GM12878 (cell line): Measurements from ENCODE around the gene PPP2R2D.
"Not testable (repeated sequence)": the region's sequence is repeated elsewhere in the genome, so short reads cannot be mapped to it uniquely, and the experiment has no call there.

Source experiments
- BCL11A ChIP-seq: IDR thresholded peaks from 2 replicates; pipeline ENCODE4 v1.6.1; 2011; ENCODE audit warnings: low read depth, low read length
- BHLHE40 ChIP-seq, 2 experiments: fragments of 450-650 bp in 1 of 2; IDR thresholded peaks; 2 replicates each; pipeline ENCODE4 v1.6.1; 2011 to 2017; ENCODE audit warnings: low read depth in 2 of 2, borderline replicate concordance in 1 of 2, improper control_type of control experiment in 1 of 2, low read length in 1 of 2, mild to moderate bottlenecking in 1 of 2
- EP300 ChIP-seq, 2 experiments: fragments of 150-350 bp in 1 of 2; IDR thresholded peaks; 2 replicates each; pipeline ENCODE4 v1.6.1; 2011 to 2012; ENCODE audit warnings: low read depth in 2 of 2, low read length in 2 of 2, borderline replicate concordance in 1 of 2, improper control_type of control experiment in 1 of 2, inconsistent platforms in 1 of 2; ENCODE audit not compliant: control insufficient read depth in 1 of 2
- GABPA ChIP-seq: IDR thresholded peaks from 2 replicates; pipeline ENCODE4 v1.6.1; 2014; ENCODE audit warnings: antibody characterized with exemption, low read depth, mild to moderate bottlenecking, inconsistent platforms
- GATAD2B ChIP-seq: fragments of 450-650 bp; conservative IDR thresholded peaks from 2 replicates; pipeline ENCODE4 v1.6.1; 2017; ENCODE audit warnings: low read depth, mild to moderate bottlenecking, moderate library complexity
- MEF2B ChIP-seq: fragments of 450-650 bp; IDR thresholded peaks from 2 replicates; pipeline ENCODE4 v1.6.1; 2018; ENCODE audit warnings: mild to moderate bottlenecking, moderate library complexity; ENCODE audit not compliant: partially characterized antibody, poor library complexity, severe bottlenecking
- POLR2AphosphoS5 ChIP-seq: IDR thresholded peaks from 2 replicates; pipeline ENCODE4 v1.6.1; 2011; ENCODE audit warnings: mild to moderate bottlenecking, low read length, inconsistent platforms
- SIN3A ChIP-seq: IDR thresholded peaks from 2 replicates; pipeline ENCODE4 v1.6.1; 2012; ENCODE audit warnings: low read depth, low read length, improper control_type of control experiment
- YBX1 ChIP-seq: fragments of 450-650 bp; IDR thresholded peaks from 2 replicates; pipeline ENCODE4 v1.6.1; 2016; ENCODE audit warnings: antibody characterized with exemption
- ZBTB40 ChIP-seq: fragments of 450-650 bp; IDR thresholded peaks from 2 replicates; pipeline ENCODE4 v1.6.1; 2016; ENCODE audit warnings: mild to moderate bottlenecking, moderate library complexity, borderline replicate concordance
- ZNF24 ChIP-seq: fragments of 450-650 bp; IDR thresholded peaks from 2 replicates; pipeline ENCODE4 v1.6.1; 2017; ENCODE audit warnings: antibody characterized with exemption, mild to moderate bottlenecking
- TF ChIP-seq, protein P1 (sequence below): IDR thresholded peaks from 2 replicates; pipeline ENCODE4 v1.6.1; 2012; ENCODE audit warnings: mild to moderate bottlenecking, low read depth, low read length
- TF ChIP-seq, protein P2 (sequence below), 3 experiments: IDR thresholded peaks in 2 of 3; conservative IDR thresholded peaks in 1 of 3; 2 replicates each; pipeline ENCODE4 v1.5.1; 2011; ENCODE audit warnings: low read depth in 3 of 3, low read length in 3 of 3, mild to moderate bottlenecking in 3 of 3, control low read depth in 2 of 3, moderate library complexity in 2 of 3, inconsistent platforms in 1 of 3, mixed read lengths in 1 of 3; ENCODE audit not compliant: control insufficient read depth in 2 of 3, insufficient read depth in 1 of 3; ENCODE audit errors: extremely low read depth in 1 of 3
- TF ChIP-seq, protein P3 (sequence below): IDR thresholded peaks from 2 replicates; pipeline ENCODE4 v1.6.1; 2012; ENCODE audit warnings: low read depth, low read length, improper control_type of control experiment

- TF ChIP-seq, protein P1, sequence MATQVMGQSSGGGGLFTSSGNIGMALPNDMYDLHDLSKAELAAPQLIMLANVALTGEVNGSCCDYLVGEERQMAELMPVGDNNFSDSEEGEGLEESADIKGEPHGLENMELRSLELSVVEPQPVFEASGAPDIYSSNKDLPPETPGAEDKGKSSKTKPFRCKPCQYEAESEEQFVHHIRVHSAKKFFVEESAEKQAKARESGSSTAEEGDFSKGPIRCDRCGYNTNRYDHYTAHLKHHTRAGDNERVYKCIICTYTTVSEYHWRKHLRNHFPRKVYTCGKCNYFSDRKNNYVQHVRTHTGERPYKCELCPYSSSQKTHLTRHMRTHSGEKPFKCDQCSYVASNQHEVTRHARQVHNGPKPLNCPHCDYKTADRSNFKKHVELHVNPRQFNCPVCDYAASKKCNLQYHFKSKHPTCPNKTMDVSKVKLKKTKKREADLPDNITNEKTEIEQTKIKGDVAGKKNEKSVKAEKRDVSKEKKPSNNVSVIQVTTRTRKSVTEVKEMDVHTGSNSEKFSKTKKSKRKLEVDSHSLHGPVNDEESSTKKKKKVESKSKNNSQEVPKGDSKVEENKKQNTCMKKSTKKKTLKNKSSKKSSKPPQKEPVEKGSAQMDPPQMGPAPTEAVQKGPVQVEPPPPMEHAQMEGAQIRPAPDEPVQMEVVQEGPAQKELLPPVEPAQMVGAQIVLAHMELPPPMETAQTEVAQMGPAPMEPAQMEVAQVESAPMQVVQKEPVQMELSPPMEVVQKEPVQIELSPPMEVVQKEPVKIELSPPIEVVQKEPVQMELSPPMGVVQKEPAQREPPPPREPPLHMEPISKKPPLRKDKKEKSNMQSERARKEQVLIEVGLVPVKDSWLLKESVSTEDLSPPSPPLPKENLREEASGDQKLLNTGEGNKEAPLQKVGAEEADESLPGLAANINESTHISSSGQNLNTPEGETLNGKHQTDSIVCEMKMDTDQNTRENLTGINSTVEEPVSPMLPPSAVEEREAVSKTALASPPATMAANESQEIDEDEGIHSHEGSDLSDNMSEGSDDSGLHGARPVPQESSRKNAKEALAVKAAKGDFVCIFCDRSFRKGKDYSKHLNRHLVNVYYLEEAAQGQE = not testable (repeated sequence)
- TF ChIP-seq SIN3A; BCL11A; GATAD2B; EP300 (IDR thresholded peaks at IDR 0.05; ENCODE audit: borderline replicate concordance in 1 of 2, control insufficient read depth in 1 of 2, low read depth in 2 of 2, low read length in 2 of 2); MEF2B; POLR2AphosphoS5; BHLHE40 (IDR thresholded peaks at IDR 0.05; ENCODE audit: borderline replicate concordance in 1 of 2, low read depth in 2 of 2, low read length in 1 of 2); ZBTB40; GABPA; ZNF24; YBX1: not testable (repeated sequence)
- TF ChIP-seq, protein P2, sequence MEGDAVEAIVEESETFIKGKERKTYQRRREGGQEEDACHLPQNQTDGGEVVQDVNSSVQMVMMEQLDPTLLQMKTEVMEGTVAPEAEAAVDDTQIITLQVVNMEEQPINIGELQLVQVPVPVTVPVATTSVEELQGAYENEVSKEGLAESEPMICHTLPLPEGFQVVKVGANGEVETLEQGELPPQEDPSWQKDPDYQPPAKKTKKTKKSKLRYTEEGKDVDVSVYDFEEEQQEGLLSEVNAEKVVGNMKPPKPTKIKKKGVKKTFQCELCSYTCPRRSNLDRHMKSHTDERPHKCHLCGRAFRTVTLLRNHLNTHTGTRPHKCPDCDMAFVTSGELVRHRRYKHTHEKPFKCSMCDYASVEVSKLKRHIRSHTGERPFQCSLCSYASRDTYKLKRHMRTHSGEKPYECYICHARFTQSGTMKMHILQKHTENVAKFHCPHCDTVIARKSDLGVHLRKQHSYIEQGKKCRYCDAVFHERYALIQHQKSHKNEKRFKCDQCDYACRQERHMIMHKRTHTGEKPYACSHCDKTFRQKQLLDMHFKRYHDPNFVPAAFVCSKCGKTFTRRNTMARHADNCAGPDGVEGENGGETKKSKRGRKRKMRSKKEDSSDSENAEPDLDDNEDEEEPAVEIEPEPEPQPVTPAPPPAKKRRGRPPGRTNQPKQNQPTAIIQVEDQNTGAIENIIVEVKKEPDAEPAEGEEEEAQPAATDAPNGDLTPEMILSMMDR (IDR thresholded peaks at IDR 0.05 in 2 of 3, conservative IDR thresholded peaks at IDR 0.05 in 1 of 3; ENCODE audit: control insufficient read depth in 2 of 3, extremely low read depth in 1 of 3, insufficient read depth in 1 of 3, low read depth in 3 of 3, low read length in 3 of 3) = not testable (repeated sequence)
- TF ChIP-seq, protein P3, sequence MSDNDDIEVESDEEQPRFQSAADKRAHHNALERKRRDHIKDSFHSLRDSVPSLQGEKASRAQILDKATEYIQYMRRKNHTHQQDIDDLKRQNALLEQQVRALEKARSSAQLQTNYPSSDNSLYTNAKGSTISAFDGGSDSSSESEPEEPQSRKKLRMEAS = not testable (repeated sequence)
These were observed 49.1 kb downstream of the PPP2R2D start for GRCh38 chr10:131949908-131950307.
